HCT116 (cell line): ENCODE data around the gene SVEP1. TPM values are rescaled to one million over a fixed set of nuclear protein-coding genes. Genes with fewer than 3 reads are reported as not detected.
"Not testable (repeated sequence)": the region's sequence is repeated elsewhere in the genome, so short reads cannot be mapped to it uniquely, and the experiment has no call there.

Experiments
- ATAC-seq: fragments of 200-7000 bp; cut with Tn5 transposase; 2 replicates; pipeline ENCODE4 v1.9.1; 2020; ENCODE audit warnings: mild to moderate bottlenecking, moderate library complexity
- BruUV-seq: library from RNA; stranded (reverse); fragments of 400-500 nt; replicated peaks from 2 replicates; lab custom pipeline; 2021; lab: Mats Ljungman, UMichigan
- CTCF ChIA-PET: fragments of 300-600 bp; sonication (Branson Sonifier 250); formaldehyde crosslinking; loops from one replicate; lab custom pipeline; 2021; ENCODE audit warnings: antibody characterized with exemption; lab: Charles Lee
- POLR2A ChIA-PET: fragments of 300-600, 350-600 bp; sonication (Branson Sonifier 250); formaldehyde crosslinking; loops from one replicate; lab custom pipeline; 2021; ENCODE audit warnings: antibody characterized with exemption; lab: Charles Lee
- RAD21 ChIA-PET, 2 experiments: fragments of 300-600 bp; sonication (Branson Sonifier 250); formaldehyde crosslinking; loops; one replicate each; lab custom pipeline; 2023; ENCODE audit warnings: low total read pairs in 2 of 2; ENCODE audit not compliant: uncharacterized antibody in 2 of 2, unreplicated experiment in 2 of 2, low non-redundant PET in 1 of 2; lab: Charles Lee
- DNase-seq: peaks from one replicate; pipeline ENCODE4 v3.0.0-alpha.2; 2010; ENCODE audit warnings: low read depth, low spot score
- H2AFZ ChIP-seq: fragments of 200-600 bp; shearing (Covaris generic), sonication (generic); 2 replicates; pipeline ENCODE4 v1.6.1; 2017; ENCODE audit warnings: low read depth, mixed run types, mixed read lengths, antibody characterized with exemption, low read length; ENCODE audit not compliant: poor library complexity, severe bottlenecking
- H3K27ac ChIP-seq: 2 replicates; pipeline ENCODE4 v1.5.1; 2012; ENCODE audit warnings: low read depth, low read length
- H3K27me3 ChIP-seq: fragments of 200-600 bp; sonication (generic); 2 replicates; pipeline ENCODE4 v1.6.1; 2016; ENCODE audit warnings: mixed run types, low read length, mixed read lengths; ENCODE audit not compliant: insufficient read depth
- H3K36me3 ChIP-seq, 2 experiments: fragments of 200-500 bp in 1 of 2; fragments of 200-600 bp in 1 of 2; sonication (Bioruptor generic) in 1 of 2; sonication (generic) in 1 of 2; 2 replicates each; pipeline versions ENCODE4 v1.5.1 to v1.6.1; 2014 to 2016; ENCODE audit warnings: low read length in 2 of 2, inconsistent platforms in 1 of 2, mixed read lengths in 1 of 2, mixed run types in 1 of 2; ENCODE audit not compliant: insufficient read depth in 2 of 2, control insufficient read depth in 1 of 2
- H3K4me1 ChIP-seq, 2 experiments: fragments of 200-600 bp in 1 of 2; sonication (generic) in 1 of 2; 2 replicates each; pipeline versions ENCODE4 v1.5.1 to v1.6.1; 2012 to 2017; ENCODE audit warnings: low read length in 2 of 2, inconsistent platforms in 1 of 2, mild to moderate bottlenecking in 1 of 2, mixed read lengths in 1 of 2, mixed run types in 1 of 2, moderate library complexity in 1 of 2; ENCODE audit not compliant: insufficient read depth in 2 of 2, control insufficient read depth in 1 of 2
- H3K4me2 ChIP-seq: fragments of 200-600 bp; sonication (generic); 2 replicates; pipeline ENCODE4 v1.6.1; 2017; ENCODE audit warnings: mixed run types, low read length, mixed read lengths
- H3K4me3 ChIP-seq, 2 experiments: fragments of 200-600 bp in 1 of 2; sonication (generic) in 1 of 2; replicated peaks in 1 of 2; 2 replicates each; pipeline ENCODE4 v1.5.1; 2011 to 2016; ENCODE audit warnings: low read length in 2 of 2, control low read depth in 1 of 2, low read depth in 1 of 2, mild to moderate bottlenecking in 1 of 2, mixed read lengths in 1 of 2, mixed run types in 1 of 2
- H3K79me2 ChIP-seq: fragments of 200-600 bp; sonication (generic); 2 replicates; pipeline ENCODE4 v1.6.1; 2017; ENCODE audit warnings: mild to moderate bottlenecking, mixed run types, low read length, moderate library complexity, mixed read lengths; ENCODE audit not compliant: insufficient read depth
- H3K9ac ChIP-seq: fragments of 200-600 bp; sonication (generic); 2 replicates; pipeline ENCODE4 v1.6.1; 2016; ENCODE audit warnings: low read length, mixed read lengths
- H3K9me2 ChIP-seq: fragments of 200-600 bp; sonication (generic), shearing (Covaris generic); 2 replicates; pipeline ENCODE4 v1.6.1; 2017; ENCODE audit warnings: mixed run types, mild to moderate bottlenecking, moderate library complexity; ENCODE audit not compliant: insufficient read depth
- H3K9me3 ChIP-seq, 2 experiments: fragments of 200-500 bp in 1 of 2; fragments of 200-600 bp in 1 of 2; sonication (Bioruptor generic) in 1 of 2; sonication (generic) in 1 of 2; 2 replicates each; pipeline ENCODE4 v1.6.1; 2014 to 2017; ENCODE audit warnings: low read length in 2 of 2, mixed read lengths in 2 of 2, inconsistent platforms in 1 of 2, low read depth in 1 of 2, mild to moderate bottlenecking in 1 of 2, mixed run types in 1 of 2, moderate library complexity in 1 of 2; ENCODE audit not compliant: control insufficient read depth in 1 of 2, insufficient read depth in 1 of 2
- H4K20me1 ChIP-seq: fragments of 200-600 bp; sonication (generic), shearing (Covaris generic); 2 replicates; pipeline ENCODE4 v1.6.1; 2017; ENCODE audit warnings: mixed run types, mild to moderate bottlenecking, moderate library complexity; ENCODE audit not compliant: insufficient read depth
- CBX3 ChIP-seq: IDR thresholded peaks from 2 replicates; pipeline ENCODE4 v1.6.1; 2012; ENCODE audit warnings: low read depth
- EGR1 ChIP-seq: IDR thresholded peaks from 2 replicates; pipeline ENCODE4 v1.6.1; 2012; ENCODE audit warnings: low read depth
- EZH2 ChIP-seq: fragments of 200-600 bp; sonication (generic); IDR thresholded peaks from 2 replicates; pipeline ENCODE4 v1.6.1; 2017; ENCODE audit warnings: antibody characterized with exemption, mixed run types
- EZH2phosphoT487 ChIP-seq: fragments of 200-600 bp; IDR thresholded peaks from 2 replicates; pipeline ENCODE4 v1.6.1; 2018; ENCODE audit warnings: antibody characterized with exemption, borderline replicate concordance
- MAX ChIP-seq: IDR thresholded peaks from 2 replicates; pipeline ENCODE4 v1.6.1; 2012
- RAD21 ChIP-seq: IDR thresholded peaks from 2 replicates; pipeline ENCODE4 v1.6.1; 2012; ENCODE audit warnings: low read depth, mild to moderate bottlenecking
- SIN3A ChIP-seq: IDR thresholded peaks from 2 replicates; pipeline ENCODE4 v1.6.1; 2012; ENCODE audit warnings: low read depth
- SP1 ChIP-seq: IDR thresholded peaks from 2 replicates; pipeline ENCODE4 v1.6.1; 2012; ENCODE audit warnings: low read depth
- YY1 ChIP-seq: IDR thresholded peaks from 2 replicates; pipeline ENCODE4 v1.6.1; 2011; ENCODE audit warnings: low read length, low read depth, moderate library complexity, mild to moderate bottlenecking; ENCODE audit not compliant: insufficient replicate concordance; ENCODE audit errors: extremely low read depth
- ZFX ChIP-seq: fragments of 450-650 bp; IDR thresholded peaks from 2 replicates; pipeline ENCODE4 v1.6.1; 2017
- intact Hi-C: fragments of 100-400 bp; cut with micrococcal nuclease; formaldehyde crosslinking; loops from 2 replicates; pipeline ENCODE4 v1.10.0; 2022
- total RNA-seq: library from RNA; stranded (reverse); gene quantifications from one replicate; pipeline ENCODE4 v1.2.1, GENCODE V29; 2021; ENCODE audit not compliant: unreplicated experiment
- TF ChIP-seq, protein P1 (sequence below): IDR thresholded peaks from 2 replicates; pipeline ENCODE4 v1.6.1; 2012

The SVEP1 gene
- total RNA-seq, 1 experiment from 2014 or later = 0.15 TPM

DNA sequence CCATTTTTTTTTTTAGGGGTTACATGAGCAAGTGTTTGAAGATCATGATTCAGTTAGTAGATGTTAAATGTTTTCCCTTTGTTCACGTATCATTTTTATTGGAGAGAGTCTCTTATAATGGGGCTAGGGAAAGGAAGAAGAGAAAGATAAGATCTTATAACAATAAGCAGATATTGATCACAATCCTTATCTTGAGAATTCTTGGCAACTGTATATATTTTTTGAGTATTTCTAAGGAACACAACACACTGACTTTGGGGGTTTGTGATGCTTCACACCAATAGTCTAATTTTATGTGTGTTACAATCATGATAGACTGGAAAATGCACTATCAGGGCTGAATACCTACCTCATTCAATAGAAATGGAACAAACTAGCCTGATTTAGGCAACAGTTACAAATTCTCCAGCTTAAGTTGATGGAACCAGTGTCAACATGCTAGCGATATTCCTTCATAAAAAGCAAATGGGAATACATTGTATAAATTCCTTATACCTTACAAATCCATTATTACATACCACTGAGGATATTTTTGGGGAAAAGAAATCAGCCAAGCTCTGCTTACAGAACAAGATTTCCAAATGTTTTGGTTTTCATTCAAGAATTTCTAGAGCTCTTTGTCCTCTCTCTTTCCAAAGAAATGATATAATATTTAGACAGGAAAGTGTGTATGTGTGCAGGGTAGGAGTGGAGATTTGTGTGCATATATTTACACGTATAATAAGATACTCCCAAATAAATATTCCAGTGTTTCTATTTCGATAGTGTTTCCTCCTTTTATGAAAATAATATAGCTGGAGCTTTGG is 41.5 kb downstream of the SVEP1 start:
- H3K79me2 ChIP-seq = no peaks in the 10 kb centered on the region
- H3K4me1 ChIP-seq = no peaks in the 10 kb centered on the region
- no peak overlapping the region for H2AFZ ChIP-seq
- no peak overlapping the region for H3K4me2 ChIP-seq
- RAD21 ChIA-PET = no interaction called here
- H3K9me2 ChIP-seq = no peaks in the 10 kb centered on the region
- BruUV-seq = no TSS peak
- H3K4me3 ChIP-seq = no peak overlapping the region
- no peak for TF ChIP-seq EZH2
- DNase-seq (no peak), ATAC-seq (no peak)
- H4K20me1 ChIP-seq = no peaks in the 10 kb centered on the region
- H3K27ac ChIP-seq = no peak overlapping the region
- CTCF ChIA-PET = no interaction called here
- intact Hi-C loops = no loop called here
- no peak overlapping the region for H3K9ac ChIP-seq
- H3K36me3 ChIP-seq = no peaks in the 10 kb centered on the region
- no peaks in the 10 kb centered on the region for H3K9me3 ChIP-seq
- H3K27me3 ChIP-seq = no peaks in the 10 kb centered on the region
- POLR2A ChIA-PET = no interaction called here

- ChIA-PET POLR2A (no interaction called here), CTCF (no interaction called here), RAD21 (no interaction called here)
- intact Hi-C loops = no loop called here
- H3K4me2 ChIP-seq = no peak overlapping the region
- H3K36me3 ChIP-seq = no peaks in the 10 kb centered on the region
- TF ChIP-seq RAD21 (no peak), SIN3A (no peak), YY1 (no peak), ZFX (no peak), CBX3 (no peak), EZH2phosphoT487 (no peak), EGR1 (no peak), SP1 (no peak), MAX (no peak)
- TF ChIP-seq, protein P1, sequence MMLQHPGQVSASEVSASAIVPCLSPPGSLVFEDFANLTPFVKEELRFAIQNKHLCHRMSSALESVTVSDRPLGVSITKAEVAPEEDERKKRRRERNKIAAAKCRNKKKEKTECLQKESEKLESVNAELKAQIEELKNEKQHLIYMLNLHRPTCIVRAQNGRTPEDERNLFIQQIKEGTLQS = no peak
- H3K9me3 ChIP-seq = no peaks in the 10 kb centered on the region
- H3K27me3 ChIP-seq = no peaks in the 10 kb centered on the region
- peaks cover 0 to 2% of the 10 kb centered on the region in 2 experiments; a peak in 1 of 4 replicates for H3K4me1 ChIP-seq
- H3K27ac ChIP-seq = no peak overlapping the region
- H3K9ac ChIP-seq = no peak overlapping the region
- no peaks in the 10 kb centered on the region for H4K20me1 ChIP-seq
- BruUV-seq = no TSS peak
- H3K9me2 ChIP-seq = no peaks in the 10 kb centered on the region
- H2AFZ ChIP-seq = no peak overlapping the region
- no peak for ATAC-seq
- DNase-seq = no peak
- H3K4me3 ChIP-seq = no peak overlapping the region
- no peaks in the 10 kb centered on the region for H3K79me2 ChIP-seq
Measured at GRCh38 chr9:110536822-110537221, 42.7 kb downstream of the SVEP1 start.

- BruUV-seq, H3K36me3 ChIP-seq, H2AFZ ChIP-seq, H4K20me1 ChIP-seq, POLR2A ChIA-PET, H3K9me2 ChIP-seq, H3K4me3 ChIP-seq, ATAC-seq, H3K79me2 ChIP-seq, H3K27ac ChIP-seq, H3K9ac ChIP-seq, H3K9me3 ChIP-seq, CTCF ChIA-PET, intact Hi-C loops, DNase-seq, H3K4me1 ChIP-seq, H3K27me3 ChIP-seq, RAD21 ChIA-PET, H3K4me2 ChIP-seq: not testable (repeated sequence)
Measured at GRCh38 chr9:110534162-110534561, 45.4 kb downstream of the SVEP1 start.
